GM21515 (cell line): Measurements from ENCODE around the gene NIPSNAP3A.

ENCODE experiments used
- ATAC-seq: cut with Tn5 transposase; IDR thresholded peaks from one replicate; pipeline ENCODE4 v1.9.1; 2021; ENCODE audit not compliant: unreplicated experiment

NIPSNAP3A gene

DNA sequence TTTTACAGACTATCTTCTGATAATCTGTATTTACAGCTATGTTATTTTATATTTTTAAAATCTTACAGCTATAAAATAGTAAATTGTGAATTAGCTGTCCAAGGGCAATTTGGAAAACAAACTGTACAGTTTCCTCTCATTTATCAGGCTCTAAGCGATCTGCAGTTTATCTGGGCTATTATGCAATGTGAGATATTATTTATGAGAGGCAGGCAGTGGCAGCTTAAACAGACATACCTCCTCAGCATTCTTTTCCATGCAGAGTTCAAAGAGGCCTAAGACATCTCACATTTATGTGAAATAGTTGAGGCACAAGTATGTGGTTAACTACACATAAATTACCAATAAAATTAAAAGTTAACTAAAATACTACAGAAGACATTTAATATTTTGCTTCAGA is 26.6 kb downstream of the NIPSNAP3A start:
- ATAC-seq, result no peak

DNA sequence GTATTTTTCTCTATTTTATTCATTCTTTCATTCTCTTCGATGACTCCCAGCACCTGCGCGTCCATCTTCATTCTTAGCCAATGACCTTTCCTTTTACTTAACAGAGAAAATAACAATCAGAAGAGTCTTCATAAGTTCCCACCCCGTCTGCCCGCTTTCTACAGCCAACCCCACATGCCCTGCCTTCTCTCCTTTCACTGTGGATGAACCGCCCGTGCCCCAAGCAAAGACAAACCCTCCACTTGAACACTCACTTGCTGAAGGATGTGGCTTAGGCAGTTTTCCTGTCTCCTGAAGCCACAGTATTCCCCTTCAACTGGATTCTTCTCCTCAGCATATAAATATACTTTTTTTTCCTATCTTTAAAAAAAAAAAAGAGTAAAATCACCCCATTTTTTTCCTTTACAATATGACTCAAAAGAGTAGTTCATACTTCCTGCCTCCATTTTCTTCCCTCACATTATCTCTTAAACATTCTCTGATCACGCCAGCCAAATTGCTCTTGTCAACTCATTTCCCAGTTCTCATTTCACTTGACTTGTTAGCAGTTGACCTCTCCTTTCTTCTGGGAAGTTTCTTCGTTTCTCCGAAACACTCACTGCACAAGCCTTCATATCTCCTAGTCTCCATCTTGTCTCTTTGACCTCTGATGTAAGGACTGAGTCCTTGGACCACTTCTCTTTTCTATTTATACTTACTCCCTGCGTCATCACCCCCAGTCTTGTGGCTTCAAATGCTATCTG is 27.5 kb downstream of the NIPSNAP3A start:
- peak; percentile 92 for ATAC-seq

DNA sequence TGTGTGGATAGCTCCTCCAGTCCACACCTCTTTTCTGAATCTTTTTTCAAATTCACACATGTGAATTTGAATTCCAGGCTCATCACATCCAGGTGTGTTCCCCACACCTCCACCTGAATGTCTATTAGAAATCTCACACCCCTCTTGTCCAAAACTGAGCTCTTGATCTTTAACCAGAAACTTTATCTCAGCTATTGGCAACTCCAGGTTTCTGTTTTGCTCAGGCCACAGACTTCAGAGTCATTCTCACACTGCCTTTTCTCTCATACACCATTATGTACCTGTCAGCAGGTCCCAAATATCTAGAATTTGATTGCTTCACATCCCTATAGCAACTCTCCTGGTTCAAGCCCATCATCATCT is 28.1 kb downstream of the NIPSNAP3A start:
- peak; percentile 74 for ATAC-seq

DNA sequence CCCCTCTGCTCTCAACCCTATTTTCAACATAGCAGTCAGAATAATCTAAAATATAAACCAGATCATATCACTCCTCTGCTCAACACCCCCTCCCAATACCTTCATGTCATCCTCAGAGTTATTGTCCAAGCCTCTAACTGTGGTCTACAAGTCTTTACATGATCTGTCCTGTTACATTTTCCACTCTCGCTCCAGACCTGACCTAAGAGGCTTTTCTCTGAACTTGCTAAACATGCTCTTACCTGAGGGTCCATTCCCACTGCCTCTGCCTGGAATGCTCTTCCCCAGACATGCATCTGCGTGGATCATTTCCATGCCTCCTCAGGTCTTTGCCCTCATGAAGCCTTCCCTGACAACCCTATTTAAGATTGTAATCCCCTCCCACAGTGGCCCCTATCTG is 28.5 kb downstream of the NIPSNAP3A start:
- ATAC-seq, result no peak

DNA sequence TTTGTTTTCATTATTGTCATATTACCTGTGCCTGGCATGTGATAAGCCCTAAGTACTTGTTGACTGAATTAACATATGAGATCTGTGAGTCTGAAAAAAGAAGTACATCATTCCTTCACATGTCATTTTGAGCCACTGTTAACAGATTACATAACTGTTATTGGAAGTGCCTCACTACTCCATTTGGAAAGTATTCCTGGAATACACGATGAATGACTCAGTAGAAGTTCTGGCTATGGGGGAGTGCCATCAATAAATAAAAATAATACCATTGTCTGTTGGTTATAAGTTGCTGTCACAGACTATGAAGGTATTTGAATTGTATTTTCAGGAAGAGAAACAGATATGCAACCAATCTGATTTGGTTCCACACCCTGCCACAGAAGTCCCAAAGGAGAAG is 29.3 kb downstream of the NIPSNAP3A start:
- ATAC-seq, result no peak

DNA sequence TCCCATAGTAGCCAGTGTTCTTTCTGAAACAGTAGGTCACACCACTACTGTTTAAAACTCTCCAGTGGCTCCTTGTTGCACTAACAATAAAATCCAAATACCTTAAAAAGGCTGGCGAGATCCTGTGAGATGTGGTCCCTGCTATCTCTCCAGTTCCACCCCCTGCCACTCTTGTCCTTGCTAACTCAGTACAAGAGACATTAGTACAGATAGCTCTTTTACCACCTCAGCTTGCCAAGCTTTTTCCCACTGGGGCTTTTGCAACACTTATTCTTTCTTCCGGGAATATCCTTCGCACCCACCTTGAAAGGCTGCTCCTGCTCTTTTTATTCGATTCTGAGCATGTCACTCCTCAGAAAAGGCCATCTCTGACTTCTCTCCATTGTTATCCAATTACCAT is 31.3 kb downstream of the NIPSNAP3A start:
- no peak for ATAC-seq

DNA sequence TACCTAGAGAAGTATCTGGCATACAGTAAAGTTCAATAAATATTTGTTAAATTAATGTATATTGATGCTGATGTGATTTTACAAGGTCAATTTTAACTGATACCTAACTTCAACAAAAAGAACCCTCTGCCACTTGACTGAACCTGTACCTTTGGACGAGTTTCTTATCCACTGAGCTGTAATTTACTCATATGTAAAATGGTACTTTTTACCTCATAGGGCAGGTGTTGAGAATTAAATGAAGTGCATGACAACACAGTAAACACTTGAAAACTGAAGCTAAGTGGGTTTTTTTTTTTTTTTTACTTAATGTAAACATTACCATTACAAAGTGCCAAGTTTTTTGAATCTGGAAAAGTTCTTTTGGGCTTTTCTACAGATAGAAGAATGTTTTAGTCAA is 31.9 kb downstream of the NIPSNAP3A start:
- ATAC-seq, result no peak

DNA sequence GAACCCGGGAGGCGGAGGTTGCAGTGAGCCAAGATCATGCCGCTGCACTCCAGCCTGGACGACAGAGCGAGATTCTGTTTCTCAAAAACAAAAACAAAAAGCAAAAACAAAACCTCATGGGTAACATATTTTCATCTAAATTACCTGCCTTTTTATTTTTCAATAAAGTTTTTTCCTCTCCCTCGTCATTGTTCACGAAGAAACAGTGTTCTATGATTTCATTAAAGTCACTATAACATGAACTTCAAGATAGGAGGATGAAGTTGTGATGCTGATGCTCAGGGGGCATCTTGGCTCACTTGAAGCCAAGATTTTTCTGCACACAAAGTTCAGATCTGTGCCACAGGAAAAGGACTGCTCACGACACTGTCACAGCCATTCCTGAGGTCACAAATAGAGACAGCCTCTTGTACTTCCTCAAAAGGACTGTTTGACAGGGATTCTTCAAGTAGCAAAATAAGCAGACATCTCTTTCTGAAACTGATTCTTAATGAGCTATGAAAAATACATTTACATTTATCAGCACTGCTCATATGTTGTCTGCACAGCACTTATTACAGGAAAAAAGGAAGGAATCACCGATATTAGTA is 32.6 kb downstream of the NIPSNAP3A start:
- ATAC-seq, result no peak

DNA sequence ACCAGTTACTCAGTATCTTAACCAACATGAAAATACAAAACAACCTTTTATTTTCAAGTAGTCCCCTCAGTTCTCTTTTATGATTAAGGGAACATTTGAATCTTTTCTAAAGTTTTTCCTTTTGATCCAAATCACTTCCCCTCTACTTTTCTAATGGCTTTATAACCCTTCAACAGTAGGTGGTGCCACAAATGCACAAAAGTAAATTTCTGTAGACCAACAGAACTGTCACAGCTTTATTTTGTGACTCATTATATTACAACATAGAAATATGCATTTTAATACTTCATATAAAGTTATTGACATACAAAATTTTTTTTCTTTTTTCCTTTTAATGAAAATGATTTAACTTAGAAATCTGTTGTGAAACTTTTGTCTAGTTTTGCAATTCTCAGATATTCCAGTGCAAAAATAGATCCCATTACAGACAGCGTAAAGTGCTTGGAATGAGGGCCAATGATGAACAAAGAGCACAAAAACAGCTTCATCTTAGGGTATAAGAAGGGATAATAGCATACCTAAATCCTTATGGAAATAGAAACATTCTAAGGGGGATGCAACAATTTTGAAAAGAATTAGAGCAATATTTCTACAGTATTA is 33.4 kb downstream of the NIPSNAP3A start:
- peak; percentile 36 for ATAC-seq

DNA sequence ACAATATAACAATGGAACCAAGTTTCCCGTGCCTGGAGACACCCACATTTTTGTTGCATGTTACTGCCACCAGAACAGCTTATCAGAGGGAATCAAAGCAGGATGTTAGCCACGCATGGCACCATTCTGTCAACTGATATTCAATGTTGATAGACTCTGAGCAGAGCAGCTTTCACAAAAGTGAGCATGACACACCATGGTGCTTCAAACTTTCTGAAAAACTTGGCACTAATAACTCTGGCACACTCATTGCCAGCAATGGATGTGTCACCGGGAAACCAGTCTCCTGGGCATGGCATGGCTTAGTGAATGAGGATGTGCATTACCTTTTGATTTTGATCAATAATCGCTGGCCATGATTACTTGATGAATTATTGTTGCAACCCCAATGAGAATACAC is 36.1 kb downstream of the NIPSNAP3A start:
- ATAC-seq, result no peak

DNA sequence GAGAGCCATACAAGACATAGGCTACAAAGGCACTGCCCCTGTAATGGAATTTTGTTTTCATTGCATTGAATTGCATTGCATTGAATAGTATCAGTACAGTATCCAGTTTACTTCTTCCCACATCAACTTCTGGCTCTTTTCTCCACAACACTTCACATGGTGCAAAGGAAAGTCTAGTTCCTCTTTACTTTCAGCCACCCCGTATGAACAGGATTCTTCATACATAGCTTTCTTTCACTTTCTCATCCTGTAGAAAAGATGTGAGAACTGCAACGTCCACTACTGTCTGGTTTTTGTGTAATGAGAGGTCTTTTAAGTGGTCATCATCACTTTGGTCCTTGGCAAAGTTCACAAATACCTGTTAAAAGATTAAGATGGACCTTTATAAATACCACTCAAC is 36.6 kb downstream of the NIPSNAP3A start:
- ATAC-seq, result peak; percentile 88

DNA sequence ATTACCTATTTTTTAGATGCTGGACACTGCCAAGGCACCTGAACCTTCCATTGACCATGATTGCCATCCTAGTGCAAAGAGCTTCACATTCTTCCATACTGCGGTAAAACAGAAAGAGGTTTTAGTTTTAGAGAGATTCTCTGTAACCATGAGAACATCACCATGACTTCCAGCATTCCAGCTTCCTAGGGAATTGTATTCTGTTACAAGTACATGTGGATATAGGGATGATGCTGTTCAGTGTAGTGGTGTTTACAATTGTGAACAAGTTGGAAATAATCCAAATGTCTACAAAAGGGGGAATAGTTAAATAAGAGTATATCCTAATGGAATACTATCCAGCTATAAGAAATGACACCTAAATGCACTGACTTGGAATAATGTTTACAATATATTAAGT is 38.8 kb downstream of the NIPSNAP3A start:
- ATAC-seq, result no peak

DNA sequence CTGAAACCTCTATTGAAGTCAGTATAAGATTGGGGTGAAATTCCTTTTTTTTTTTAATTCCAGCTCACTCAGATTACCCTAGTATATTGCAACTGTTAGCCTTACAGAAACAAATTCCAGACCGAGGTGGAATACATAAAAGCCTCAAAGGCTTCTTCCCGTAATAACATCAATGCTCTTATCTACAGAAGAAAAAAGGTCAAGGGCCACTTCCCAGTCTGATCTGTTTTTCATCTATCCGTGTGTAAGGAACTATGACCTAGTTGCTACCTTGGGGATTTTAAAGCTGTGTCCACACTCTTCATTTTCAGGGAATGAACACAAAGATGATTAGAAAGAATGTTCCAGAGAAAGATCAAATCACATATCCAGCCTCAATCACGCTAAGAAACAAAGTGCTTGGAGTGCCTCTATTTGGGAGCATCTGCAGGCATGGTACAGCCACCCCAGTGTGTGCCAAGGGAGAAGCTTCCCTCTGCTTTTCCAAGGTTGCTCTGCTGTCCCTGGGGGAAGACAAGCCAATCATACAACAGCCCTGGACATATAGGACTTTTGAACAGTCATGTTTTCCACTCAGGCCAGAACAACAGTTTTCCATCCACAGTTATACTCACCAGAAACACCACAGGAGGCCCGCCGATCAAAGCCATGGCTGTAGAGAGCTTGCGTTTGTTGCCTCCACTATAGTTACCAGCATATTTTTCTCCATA is 40.0 kb downstream of the NIPSNAP3A start:
- no peak for ATAC-seq

DNA sequence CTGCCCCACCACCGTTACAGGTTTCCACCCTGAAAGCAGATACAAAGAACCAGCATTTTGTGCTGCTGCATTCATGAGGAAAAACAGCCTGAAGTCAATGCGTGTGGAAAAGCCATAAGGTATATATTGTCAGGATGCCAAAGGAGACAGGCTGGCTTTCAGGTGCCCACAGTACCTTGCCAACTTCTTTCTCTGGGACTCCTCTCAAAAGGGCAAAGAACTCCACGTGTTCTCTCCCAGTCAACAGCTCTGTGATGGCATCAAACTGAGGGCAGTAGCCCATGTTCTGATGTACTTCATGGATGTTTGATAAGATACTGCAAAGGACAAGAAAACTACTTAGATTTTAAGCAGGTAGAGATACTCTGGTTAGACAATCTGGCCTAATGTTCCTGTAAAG is 40.8 kb downstream of the NIPSNAP3A start:
- ATAC-seq, result no peak

DNA sequence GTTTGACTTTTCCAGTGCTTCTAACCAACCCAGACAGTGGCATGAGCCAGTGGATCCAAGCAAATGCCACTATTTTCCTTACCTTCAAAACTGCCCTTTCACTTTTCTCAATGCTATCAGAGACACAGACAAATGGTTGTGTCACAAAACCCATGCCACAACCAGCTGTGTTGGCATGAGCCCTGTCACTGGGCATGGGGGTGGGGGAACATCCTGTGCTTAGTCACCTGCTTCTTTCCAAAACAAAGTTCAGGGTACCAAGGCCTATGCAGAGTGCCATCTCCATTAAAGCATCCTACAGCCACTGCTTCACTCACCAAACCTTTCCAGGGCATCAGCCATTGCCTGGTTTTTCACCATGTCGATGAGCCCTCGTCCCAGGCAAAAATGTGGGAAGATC is 46.6 kb downstream of the NIPSNAP3A start:
- no peak for ATAC-seq

DNA sequence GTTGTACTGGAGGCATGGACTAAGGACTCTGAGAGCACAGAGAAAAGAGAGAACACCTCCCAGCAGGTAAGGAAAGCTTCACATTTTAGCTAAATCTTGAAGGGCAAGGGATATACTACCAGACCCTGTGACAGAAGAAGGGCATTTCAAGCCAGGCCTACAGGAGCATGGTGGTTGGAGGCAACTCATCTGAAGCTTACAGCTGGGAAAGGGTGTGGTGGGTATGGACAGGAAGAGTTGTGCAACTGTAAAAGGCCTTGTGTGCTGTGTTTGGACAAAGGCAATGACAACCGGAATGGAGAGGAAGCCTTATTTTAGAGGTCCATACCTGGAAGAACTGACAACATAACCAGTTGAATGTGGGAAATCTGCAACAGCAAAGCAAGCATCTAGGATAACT is 47.6 kb downstream of the NIPSNAP3A start:
- ATAC-seq, result no peak

DNA sequence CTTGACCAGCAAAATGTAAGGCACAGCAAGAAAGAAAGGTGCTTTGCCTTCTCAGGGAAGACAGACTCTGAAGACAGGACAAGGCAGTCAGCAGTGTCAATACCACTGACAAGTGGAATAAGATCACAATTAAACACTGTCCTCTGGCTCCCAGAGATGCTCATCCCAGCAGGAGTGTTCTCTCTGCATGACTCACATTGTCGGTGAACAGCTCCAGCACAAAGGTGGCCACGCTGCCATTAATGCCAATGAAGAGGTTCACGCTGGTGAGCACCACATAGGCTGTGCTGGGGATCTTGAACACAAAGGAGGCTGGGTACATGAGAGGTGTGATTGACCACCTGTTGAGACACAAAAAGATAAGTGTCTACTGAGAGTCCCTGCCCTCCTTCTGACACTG is 48.4 kb downstream of the NIPSNAP3A start:
- ATAC-seq, result no peak

DNA sequence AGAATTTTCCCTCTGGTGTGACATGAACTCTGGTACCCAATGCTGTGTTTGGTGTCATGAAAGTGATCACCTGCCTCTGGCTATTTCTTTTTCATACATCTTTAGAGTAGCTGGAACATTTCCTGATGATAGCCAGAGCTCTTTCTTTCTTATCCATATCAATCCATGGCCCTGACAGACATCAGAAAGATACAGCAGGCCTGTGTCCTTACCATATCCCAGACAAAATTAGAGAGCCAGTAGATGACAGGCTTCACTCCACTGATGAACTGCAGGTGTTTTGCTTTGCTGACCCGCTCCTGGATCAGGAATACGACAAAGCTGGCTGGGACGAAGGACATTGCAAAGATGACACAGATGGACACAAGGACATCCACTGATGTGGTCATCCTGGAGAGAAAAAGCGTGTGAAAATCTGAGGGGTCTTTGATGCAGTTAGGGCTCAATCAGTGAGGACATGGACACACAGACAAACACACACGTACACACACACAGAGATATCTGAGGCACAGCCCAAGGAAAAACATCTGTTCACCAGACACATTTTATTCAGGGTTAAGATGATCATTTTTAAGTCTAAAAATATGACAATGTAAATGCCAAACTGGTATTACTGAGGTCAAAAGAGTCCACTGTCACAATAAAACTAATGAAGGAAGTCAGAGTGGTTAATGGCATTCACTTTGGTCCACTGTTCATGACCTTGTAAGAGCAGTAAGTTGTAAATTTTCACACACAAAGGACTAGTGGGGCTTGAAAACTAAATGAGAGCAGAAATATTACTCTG is 50.9 kb downstream of the NIPSNAP3A start:
- no peak for ATAC-seq

DNA sequence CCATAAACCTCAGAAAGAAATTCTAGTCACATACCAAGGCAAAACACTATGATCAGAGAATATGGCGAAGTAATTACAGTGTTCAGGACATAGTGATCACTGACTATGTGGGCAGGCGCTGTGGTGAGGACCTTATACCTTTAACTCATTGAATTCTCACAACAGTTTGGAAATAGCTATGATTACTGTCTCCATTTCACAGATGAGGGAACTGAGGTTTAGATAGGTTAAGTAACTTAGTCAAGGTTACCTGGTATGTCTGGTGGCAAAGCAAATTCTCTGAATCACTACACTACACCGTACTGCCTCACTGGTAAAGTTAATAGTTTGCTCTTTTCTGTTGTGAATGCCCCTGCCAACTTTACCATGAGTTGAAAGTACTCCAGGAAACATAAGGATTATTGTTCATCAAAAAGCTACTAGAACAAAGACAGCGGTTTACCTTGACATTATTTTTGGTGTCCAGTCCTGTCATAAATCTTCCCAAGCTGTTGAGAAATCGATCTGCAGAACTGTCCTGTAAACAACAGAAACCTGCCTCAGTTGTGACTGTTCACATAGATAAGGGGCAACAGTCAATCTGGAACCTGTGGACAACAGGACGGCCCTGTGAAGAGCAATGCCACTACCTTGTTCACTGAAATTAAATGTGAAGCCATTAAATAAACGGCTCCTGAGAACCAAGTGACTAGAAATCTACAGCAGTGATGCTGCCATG is 52.7 kb downstream of the NIPSNAP3A start:
- ATAC-seq, result no peak

DNA sequence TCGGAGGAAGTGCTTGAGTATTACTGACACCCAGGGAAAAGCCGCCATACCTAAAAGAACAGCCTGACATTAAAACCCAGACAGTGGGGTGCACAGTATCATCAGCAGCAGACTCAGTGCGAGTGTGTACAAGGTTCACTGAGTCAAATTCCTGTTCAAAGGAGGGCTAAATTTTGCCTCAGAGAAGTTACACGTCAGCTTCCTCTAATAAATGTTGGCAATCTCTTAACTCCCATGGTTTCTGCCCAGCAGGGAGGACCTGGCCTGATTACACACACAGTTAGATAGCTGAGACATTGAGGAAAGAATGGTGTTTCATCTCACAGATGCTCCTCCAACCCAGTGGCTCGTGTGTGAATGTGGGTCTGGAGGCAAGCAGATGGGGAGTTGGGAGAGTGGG is 54.6 kb downstream of the NIPSNAP3A start:
- ATAC-seq, result no peak

DNA sequence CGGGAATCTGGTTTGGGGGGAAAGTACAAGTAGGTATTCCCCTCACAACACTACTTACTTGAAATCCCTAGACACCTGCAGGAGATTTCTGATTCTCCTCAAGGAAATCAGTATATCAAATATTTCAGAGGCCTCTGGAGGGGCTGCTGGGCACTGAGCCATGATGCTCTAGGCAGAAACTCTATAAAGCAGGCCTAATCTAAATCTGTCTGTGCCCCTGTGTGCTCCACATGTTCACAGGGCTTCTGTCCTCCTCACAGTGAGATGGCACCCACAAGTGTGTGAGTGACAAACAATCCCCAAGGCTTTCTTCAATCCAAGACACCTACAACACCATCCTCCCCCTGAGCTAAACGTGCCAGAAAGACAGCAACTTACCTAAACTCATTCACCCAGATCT is 55.4 kb downstream of the NIPSNAP3A start:
- ATAC-seq, result no peak
